ENCODE data around the gene TMEM178A. TPM values are rescaled to one million over a fixed set of nuclear protein-coding genes. Genes with fewer than 3 reads are reported as not detected.

Gene TMEM178A
- total RNA-seq, 2 donors from 2014 or later: 5.4 to 6.5 TPM

DNA sequence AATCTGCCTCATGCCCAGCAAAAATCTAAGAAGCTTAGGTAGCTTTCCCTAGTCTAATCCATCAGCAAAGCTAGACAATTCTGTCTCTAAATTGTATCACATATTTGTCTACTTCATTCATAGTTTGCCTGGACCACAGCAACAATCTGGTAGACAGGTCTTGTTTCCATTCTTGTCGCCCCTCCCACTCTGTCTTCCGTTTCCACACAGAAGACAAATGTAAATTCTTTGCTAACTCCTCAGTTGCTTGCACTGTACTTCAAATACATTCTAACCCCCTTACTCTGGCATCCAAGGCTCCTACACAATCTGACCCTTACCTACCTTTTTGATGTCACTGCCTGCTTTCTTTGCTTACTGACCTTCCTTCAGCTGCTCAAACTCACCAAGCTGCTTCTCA is 73.2 kb downstream of the TMEM178A start:
- no peak overlapping the region for H3K4me3 ChIP-seq
- TF ChIP-seq, protein P1, sequence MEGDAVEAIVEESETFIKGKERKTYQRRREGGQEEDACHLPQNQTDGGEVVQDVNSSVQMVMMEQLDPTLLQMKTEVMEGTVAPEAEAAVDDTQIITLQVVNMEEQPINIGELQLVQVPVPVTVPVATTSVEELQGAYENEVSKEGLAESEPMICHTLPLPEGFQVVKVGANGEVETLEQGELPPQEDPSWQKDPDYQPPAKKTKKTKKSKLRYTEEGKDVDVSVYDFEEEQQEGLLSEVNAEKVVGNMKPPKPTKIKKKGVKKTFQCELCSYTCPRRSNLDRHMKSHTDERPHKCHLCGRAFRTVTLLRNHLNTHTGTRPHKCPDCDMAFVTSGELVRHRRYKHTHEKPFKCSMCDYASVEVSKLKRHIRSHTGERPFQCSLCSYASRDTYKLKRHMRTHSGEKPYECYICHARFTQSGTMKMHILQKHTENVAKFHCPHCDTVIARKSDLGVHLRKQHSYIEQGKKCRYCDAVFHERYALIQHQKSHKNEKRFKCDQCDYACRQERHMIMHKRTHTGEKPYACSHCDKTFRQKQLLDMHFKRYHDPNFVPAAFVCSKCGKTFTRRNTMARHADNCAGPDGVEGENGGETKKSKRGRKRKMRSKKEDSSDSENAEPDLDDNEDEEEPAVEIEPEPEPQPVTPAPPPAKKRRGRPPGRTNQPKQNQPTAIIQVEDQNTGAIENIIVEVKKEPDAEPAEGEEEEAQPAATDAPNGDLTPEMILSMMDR (IDR thresholded peaks at IDR 0.05): no peak
- ATAC-seq (ENCODE audit: insufficient number of reproducible peaks, low FRiP score, low read depth) (no peak), DNase-seq (ENCODE audit: low spot score) (no peak)
- no peaks in the 10 kb centered on the region for H3K9me3 ChIP-seq
- peaks cover 10 to 43% of the 10 kb centered on the region in 2 donors for H3K4me1 ChIP-seq (ENCODE audit: control insufficient read depth in 1 of 2, low read depth in 2 of 2)
- H3K27me3 ChIP-seq (replicated peaks; ENCODE audit: insufficient read depth): no peaks in the 10 kb centered on the region
- H3K27ac ChIP-seq: peak overlapping the region; percentile 46 to 61
- H3K36me3 ChIP-seq: peaks cover 5% of the 10 kb centered on the region

DNA sequence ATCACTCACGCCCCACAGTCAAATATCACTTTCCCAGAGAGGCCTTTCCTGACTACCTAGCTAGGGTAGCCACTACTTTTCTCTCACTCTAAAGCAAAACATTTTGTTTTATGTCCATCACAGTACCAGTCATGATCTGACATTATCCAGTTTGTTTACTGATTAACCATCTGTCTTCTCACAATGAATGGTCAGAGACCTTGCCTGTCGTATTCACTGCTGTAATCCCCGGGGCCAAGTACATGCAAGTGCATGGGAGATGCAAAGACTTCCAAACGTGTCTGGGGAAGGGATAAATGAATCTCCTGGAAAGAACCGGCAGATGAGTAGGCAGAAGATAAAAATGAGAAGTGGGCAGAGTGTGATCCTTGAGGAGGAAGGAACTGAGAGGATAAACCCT is 73.7 kb downstream of the TMEM178A start:
- Histone ChIP-seq H3K4me3 (no peak overlapping the region), H3K4me1 (ENCODE audit: control insufficient read depth in 1 of 2, low read depth in 2 of 2) (peaks cover 9 to 39% of the 10 kb centered on the region in 2 donors), H3K36me3 (peaks cover 5% of the 10 kb centered on the region), H3K9me3 (no peaks in the 10 kb centered on the region), H3K27me3 (replicated peaks; ENCODE audit: insufficient read depth) (no peaks in the 10 kb centered on the region), H3K27ac (peak overlapping the region; percentile 46 to 61)
- TF ChIP-seq, protein P1 (IDR thresholded peaks at IDR 0.05): no peak
- DNase-seq (ENCODE audit: low spot score) (no peak), ATAC-seq (ENCODE audit: insufficient number of reproducible peaks, low FRiP score, low read depth) (no peak)

DNA sequence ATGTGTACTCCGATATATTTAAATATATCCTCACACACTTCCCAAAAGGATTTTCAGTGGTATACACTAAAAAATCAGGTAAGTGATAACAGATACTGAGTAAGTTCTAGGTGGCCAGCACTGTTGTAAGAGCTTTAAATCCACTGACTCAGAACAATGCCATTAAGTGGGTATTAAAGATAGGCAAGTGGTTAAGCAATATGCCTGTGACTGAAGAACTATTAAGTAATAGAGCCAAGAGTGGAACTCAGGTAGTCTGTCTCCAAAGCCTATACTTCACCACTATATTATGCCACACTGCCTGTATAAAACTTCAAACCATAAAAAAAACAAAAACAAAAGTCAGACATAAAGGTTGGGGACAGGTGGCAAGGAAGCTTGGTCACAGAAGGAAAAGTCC is 76.2 kb downstream of the TMEM178A start:
- no peak overlapping the region for H3K4me3 ChIP-seq
- no peak overlapping the region for H3K27ac ChIP-seq
- H3K27me3 ChIP-seq (replicated peaks; ENCODE audit: insufficient read depth): no peaks in the 10 kb centered on the region
- TF ChIP-seq, protein P1 (IDR thresholded peaks at IDR 0.05): no peak
- no peak for DNase-seq (ENCODE audit: low spot score)
- peaks cover 12% of the 10 kb centered on the region for H3K36me3 ChIP-seq
- no peak for ATAC-seq (ENCODE audit: insufficient number of reproducible peaks, low FRiP score, low read depth)
- peaks cover 0 to 18% of the 10 kb centered on the region in 2 donors for H3K4me1 ChIP-seq (ENCODE audit: control insufficient read depth in 1 of 2, low read depth in 2 of 2)
- no peaks in the 10 kb centered on the region for H3K9me3 ChIP-seq

DNA sequence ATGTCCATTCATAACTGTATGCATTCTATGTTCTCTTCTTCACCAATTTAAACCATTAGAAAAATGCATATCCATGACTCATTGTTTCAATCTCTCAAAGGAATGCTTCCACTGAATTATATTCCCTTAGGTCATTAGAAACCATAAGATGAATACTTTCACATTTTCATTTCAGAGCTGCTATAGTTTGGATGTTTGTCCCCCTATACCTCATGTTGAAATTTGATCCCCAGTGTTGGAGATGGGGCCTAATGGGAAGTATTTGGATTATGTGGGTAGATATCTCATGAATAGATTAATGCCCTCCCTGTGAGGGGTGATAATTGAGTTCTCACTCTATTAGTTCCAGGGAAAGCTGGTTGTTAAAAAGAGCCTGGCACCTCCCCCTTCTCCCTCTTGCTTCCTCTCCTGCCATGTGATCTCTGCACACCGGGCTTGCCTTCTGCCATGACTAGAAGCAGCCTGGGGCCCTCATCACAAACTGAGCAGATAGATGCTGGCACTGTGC is 77.6 kb downstream of the TMEM178A start:
- TF ChIP-seq, protein P1 (IDR thresholded peaks at IDR 0.05): no peak
- ATAC-seq (ENCODE audit: insufficient number of reproducible peaks, low FRiP score, low read depth) (no peak), DNase-seq (ENCODE audit: low spot score) (no peak)
- peaks cover 3 to 5% of the 10 kb centered on the region in 2 donors for H3K4me1 ChIP-seq (ENCODE audit: control insufficient read depth in 1 of 2, low read depth in 2 of 2)
- no peaks in the 10 kb centered on the region for H3K9me3 ChIP-seq
- H3K27me3 ChIP-seq (replicated peaks; ENCODE audit: insufficient read depth): no peaks in the 10 kb centered on the region
- peaks cover 12% of the 10 kb centered on the region for H3K36me3 ChIP-seq
- no peak overlapping the region for H3K27ac ChIP-seq
- no peak overlapping the region for H3K4me3 ChIP-seq

DNA sequence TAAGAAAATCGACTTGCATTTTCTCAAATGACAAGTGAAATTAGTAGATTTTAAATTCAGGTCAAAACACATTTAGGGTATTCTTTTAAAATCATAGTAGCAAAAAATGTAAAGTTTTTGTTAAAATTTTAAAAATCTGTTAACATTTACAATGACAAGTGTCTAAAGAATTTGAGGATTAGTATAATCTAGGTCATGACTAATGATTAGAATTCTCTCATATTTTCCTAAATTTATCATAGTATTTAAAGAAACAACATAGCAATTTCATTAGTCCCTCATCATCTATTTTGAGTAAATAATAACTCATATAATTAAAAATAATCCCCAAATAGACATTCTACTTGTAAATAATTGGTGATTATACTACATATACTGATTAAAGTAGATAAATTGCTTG is 89.7 kb downstream of the TMEM178A start:
- H3K27ac ChIP-seq: no peak overlapping the region
- no peaks in the 10 kb centered on the region for H3K9me3 ChIP-seq
- H3K4me1 ChIP-seq (ENCODE audit: control insufficient read depth in 1 of 2, low read depth in 2 of 2): peaks cover 0 to 9% of the 10 kb centered on the region in 2 donors
- H3K4me3 ChIP-seq: no peak overlapping the region
- ATAC-seq (ENCODE audit: insufficient number of reproducible peaks, low FRiP score, low read depth) (no peak), DNase-seq (ENCODE audit: low spot score) (no peak)
- H3K36me3 ChIP-seq: peaks cover 26% of the 10 kb centered on the region
- no peaks in the 10 kb centered on the region for H3K27me3 ChIP-seq (replicated peaks; ENCODE audit: insufficient read depth)
- TF ChIP-seq, protein P1 (IDR thresholded peaks at IDR 0.05): no peak

All from thoracic aorta (tissue), 2 donors.